SU-DHL-6 (cell line): ENCODE results near the gene FOXK2.

ENCODE experiments used
- H2AFZ ChIP-seq: fragments of 200-600 bp; sonication (generic); 2 replicates; pipeline ENCODE4 v1.6.1; 2014; ENCODE audit warnings: low read depth, mild to moderate bottlenecking, moderate library complexity, mixed read lengths, antibody characterized with exemption, low read length; ENCODE audit not compliant: severe bottlenecking
- H3F3A ChIP-seq: fragments of 200-600 bp; shearing (Covaris generic); 2 replicates; pipeline ENCODE4 v1.6.0; 2016; ENCODE audit warnings: antibody characterized with exemption, mild to moderate bottlenecking; ENCODE audit not compliant: insufficient read depth
- H3K27ac ChIP-seq: fragments of 200-600 bp; sonication (generic); 2 replicates; pipeline ENCODE4 v1.5.1; 2016; ENCODE audit warnings: low read depth, mild to moderate bottlenecking, low read length, moderate library complexity, mixed read lengths
- H3K27me3 ChIP-seq: fragments of 200-600 bp; sonication (generic), shearing (Covaris generic); 2 replicates; pipeline ENCODE4 v1.6.0; 2014; ENCODE audit warnings: mild to moderate bottlenecking, low read length
- H3K36me3 ChIP-seq: fragments of 200-600 bp; sonication (generic); 2 replicates; pipeline ENCODE4 v1.6.1; 2014; ENCODE audit warnings: mild to moderate bottlenecking, low read length, mixed read lengths
- H3K4me2 ChIP-seq: fragments of 300-600, 200-600 bp; shearing (Covaris generic), sonication (generic); 2 replicates; pipeline ENCODE4 v1.6.0; 2014; ENCODE audit warnings: low read length, low read depth, mild to moderate bottlenecking; ENCODE audit not compliant: poor library complexity, severe bottlenecking
- H3K4me3 ChIP-seq: fragments of 200-600 bp; sonication (generic); 2 replicates; pipeline ENCODE4 v1.5.1; 2014; ENCODE audit warnings: antibody characterized with exemption, low read length, mild to moderate bottlenecking, mixed read lengths; ENCODE audit not compliant: insufficient read depth, poor library complexity, severe bottlenecking
- H3K79me2 ChIP-seq: fragments of 200-600 bp; sonication (generic); 2 replicates; pipeline ENCODE4 v1.6.1; 2014; ENCODE audit warnings: mild to moderate bottlenecking, low read length, moderate library complexity; ENCODE audit not compliant: insufficient read depth
- H3K9ac ChIP-seq: fragments of 200-600 bp; sonication (generic); 2 replicates; pipeline ENCODE4 v1.7.0; 2014; ENCODE audit warnings: mild to moderate bottlenecking, low read length
- H3K9me2 ChIP-seq: fragments of 200-600 bp; sonication (generic); replicated peaks from 2 replicates; pipeline ENCODE4 v1.6.1; 2014; ENCODE audit warnings: low read length; ENCODE audit not compliant: insufficient read depth
- H3K9me3 ChIP-seq: fragments of 200-600 bp; sonication (generic); 2 replicates; pipeline ENCODE4 v1.6.1; 2014; ENCODE audit warnings: low read length, mixed read lengths; ENCODE audit not compliant: insufficient read depth
- H4K20me1 ChIP-seq: fragments of 200-600 bp; sonication (generic); 2 replicates; pipeline ENCODE4 v1.6.1; 2014; ENCODE audit warnings: low read depth, mild to moderate bottlenecking, antibody characterized with exemption, low read length, moderate library complexity, mixed read lengths
- CTCF ChIP-seq: fragments of 200-600 bp; sonication (generic); IDR thresholded peaks from one replicate; pipeline ENCODE4 v1.5.1; 2017; ENCODE audit warnings: antibody characterized with exemption, mild to moderate bottlenecking, low read length, moderate library complexity; ENCODE audit not compliant: insufficient read depth, poor library complexity, severe bottlenecking
- EZH2phosphoT487 ChIP-seq: fragments of 200-600 bp; sonication (generic), shearing (Covaris generic); conservative IDR thresholded peaks from 2 replicates; pipeline ENCODE4 v1.6.1; 2018; ENCODE audit warnings: mild to moderate bottlenecking, antibody characterized with exemption, low read length, moderate library complexity, mixed read lengths

The FOXK2 gene

DNA sequence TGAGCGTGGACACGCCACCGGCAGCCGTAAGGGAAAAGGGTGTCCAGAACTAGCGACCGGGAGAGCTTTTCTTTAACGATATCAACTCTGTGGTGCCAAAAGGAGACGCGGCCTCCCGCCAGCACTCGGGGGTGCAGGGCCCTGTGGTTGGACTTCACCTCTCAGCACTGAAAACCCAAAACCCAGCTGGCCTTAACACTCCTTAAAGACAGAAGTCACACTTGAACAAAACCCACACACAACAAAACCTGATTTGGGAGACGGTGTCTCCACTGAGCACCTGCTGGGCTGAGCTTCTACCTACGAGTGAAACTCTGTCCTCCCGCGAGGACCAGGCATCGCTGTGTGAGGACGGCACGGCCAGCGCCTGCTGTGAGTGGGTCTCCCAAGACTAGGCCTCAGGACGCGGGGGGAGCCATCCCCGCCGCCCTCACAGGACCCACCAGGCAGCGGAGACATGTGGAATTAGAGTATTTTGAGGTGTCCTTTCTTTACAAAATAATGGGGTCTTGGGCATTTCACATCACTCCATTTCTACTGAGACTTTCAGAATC, 82.0 kb downstream of the FOXK2 start:
- Histone ChIP-seq H3K4me3 (no peak overlapping the region), H3K36me3 (peaks cover 8% of the 10 kb centered on the region; the same call in 1 of the 2 replicates), H3K27ac (no peak overlapping the region), H2AFZ (no peak overlapping the region), H3K79me2 (no peaks in the 10 kb centered on the region), H3K4me2 (no peak overlapping the region), H3K27me3 (no peaks in the 10 kb centered on the region), H3F3A (no peaks in the 10 kb centered on the region), H3K9me2 (no peaks in the 10 kb centered on the region), H4K20me1 (no peaks in the 10 kb centered on the region), H3K9ac (no peak overlapping the region), H3K9me3 (no peaks in the 10 kb centered on the region)
- TF ChIP-seq CTCF: no peak
- TF ChIP-seq EZH2phosphoT487: no peak

DNA sequence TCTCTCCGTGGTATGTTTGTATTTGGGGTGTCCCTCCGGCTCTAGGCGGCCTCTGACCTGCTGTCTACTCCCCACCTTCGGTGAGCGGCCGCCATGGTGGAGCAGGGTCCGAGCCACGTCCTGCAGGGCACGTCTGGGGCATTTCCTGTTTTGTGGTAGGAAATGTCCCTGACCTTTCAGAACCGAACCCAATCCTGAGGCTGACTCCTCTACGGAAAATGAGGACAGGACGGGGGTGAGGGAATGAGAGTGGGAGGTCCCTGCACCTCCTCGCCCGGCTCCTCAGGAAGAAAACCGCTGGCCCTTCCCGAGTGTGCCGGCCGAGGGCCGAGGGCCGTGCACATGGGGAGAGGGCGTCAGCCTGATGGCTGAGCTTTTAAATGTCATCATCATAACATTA, 83.0 kb downstream of the FOXK2 start:
- Histone ChIP-seq H3K36me3 (peaks cover 8% of the 10 kb centered on the region; the same call in 1 of the 2 replicates), H4K20me1 (no peaks in the 10 kb centered on the region), H3K4me3 (no peak overlapping the region), H3K4me2 (no peak overlapping the region), H3K27me3 (no peaks in the 10 kb centered on the region), H3K9me3 (no peaks in the 10 kb centered on the region), H3K27ac (no peak overlapping the region), H3K9ac (no peak overlapping the region), H2AFZ (no peak overlapping the region), H3F3A (no peaks in the 10 kb centered on the region), H3K79me2 (no peaks in the 10 kb centered on the region), H3K9me2 (no peaks in the 10 kb centered on the region)
- TF ChIP-seq EZH2phosphoT487: no peak
- TF ChIP-seq CTCF: no peak

DNA sequence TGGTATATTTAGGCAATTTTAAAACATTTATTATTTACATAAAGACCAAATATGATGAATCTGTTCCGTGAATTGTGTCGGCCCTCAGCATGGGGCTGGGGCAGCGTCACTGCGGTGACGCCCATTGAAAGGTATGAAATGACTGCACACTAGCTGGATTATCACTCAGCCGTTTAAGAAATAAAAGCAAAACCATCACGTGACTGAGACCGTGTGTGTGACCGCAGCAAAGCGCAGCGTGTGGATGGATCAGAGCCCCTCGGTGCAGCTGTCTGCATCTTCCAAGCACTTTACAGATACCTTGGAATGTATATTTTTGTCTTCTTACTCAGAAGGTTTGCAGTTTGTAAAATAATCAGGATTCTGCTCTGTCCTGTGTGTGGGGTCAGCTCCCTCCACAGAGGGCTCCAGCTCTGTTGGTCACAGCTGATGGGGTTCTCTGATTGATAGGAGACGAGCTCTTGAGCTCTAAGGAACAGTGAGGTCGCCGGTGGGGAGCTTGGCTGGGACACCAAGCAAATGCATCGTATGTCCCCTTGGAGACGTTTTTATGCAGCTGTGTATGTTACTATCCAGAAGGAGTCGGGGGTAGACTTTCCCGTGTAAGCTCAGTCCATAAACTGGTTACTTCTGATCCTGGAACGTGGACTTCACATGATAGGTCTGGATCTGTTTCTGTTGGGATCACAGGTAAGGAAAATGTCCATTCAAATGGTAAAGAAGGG, 83.6 kb downstream of the FOXK2 start:
- Histone ChIP-seq H3F3A (no peaks in the 10 kb centered on the region), H3K79me2 (no peaks in the 10 kb centered on the region), H3K9me2 (no peaks in the 10 kb centered on the region), H3K27me3 (no peaks in the 10 kb centered on the region), H3K36me3 (peaks cover 8% of the 10 kb centered on the region; the same call in 1 of the 2 replicates), H4K20me1 (no peaks in the 10 kb centered on the region), H3K9me3 (no peaks in the 10 kb centered on the region), H2AFZ (no peak overlapping the region), H3K4me3 (no peak overlapping the region), H3K4me2 (no peak overlapping the region), H3K27ac (no peak overlapping the region), H3K9ac (no peak overlapping the region)
- no peak for TF ChIP-seq EZH2phosphoT487
- TF ChIP-seq CTCF: no peak
